ENCODE results near the gene GMDS. TPM values are rescaled to one million over a fixed set of nuclear protein-coding genes. Genes with fewer than 3 reads are reported as not detected.

GMDS gene
- total and polyA plus RNA-seq, 2 of the 8 experiments (the other 6 are each of a cell fraction or from before 2014, with no cell fraction given), result 16.8 to 50.0 TPM

DNA sequence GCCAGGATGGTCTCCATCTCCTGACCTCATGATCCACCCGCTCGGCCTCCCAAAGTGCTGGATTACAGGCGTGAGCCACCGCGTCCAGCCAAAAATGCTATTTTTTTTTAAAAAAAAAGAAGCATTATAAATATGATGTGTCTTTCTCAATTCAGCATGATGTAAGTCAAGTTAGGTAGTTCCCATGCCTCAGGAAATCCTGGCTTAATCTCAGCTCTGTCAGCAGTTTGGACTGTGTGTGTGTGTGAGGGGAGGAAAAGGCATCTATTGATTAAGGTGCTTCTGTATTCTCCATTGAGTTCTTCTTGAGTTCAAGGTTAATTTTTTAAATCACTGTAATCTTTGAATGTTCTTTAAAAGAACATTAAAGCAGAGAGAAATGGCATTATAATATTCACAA lies 51.5 kb downstream of the GMDS start:
- Histone ChIP-seq H3K4ac (replicated peaks; ENCODE audit: insufficient read length, low read depth, low read length) (no peak overlapping the region), H3K36me3 (ENCODE audit: control insufficient read depth in 2 of 4, insufficient read depth in 4 of 4, low read length in 3 of 4) (no peaks in the 10 kb centered on the region), H2AK5ac (ENCODE audit: low read depth, low read length) (no peak overlapping the region), H3K23me2 (ENCODE audit: low read depth, low read length) (no peaks in the 10 kb centered on the region), H4K91ac (replicated peaks; ENCODE audit: insufficient read length, low read length) (no peak overlapping the region), H3K79me1 (ENCODE audit: low read depth, low read length) (peaks cover 5% of the 10 kb centered on the region; the same call in 1 of the 2 replicates), H3K4me2 (ENCODE audit: insufficient read depth in 1 of 2, low read depth in 2 of 2, low read length in 2 of 2) (no peak overlapping the region), H4K5ac (ENCODE audit: insufficient read length, low read depth, low read length) (no peak overlapping the region), H3K23ac (ENCODE audit: insufficient read length) (no peak overlapping the region), H3K9me3 (ENCODE audit: insufficient read depth in 2 of 2, low read depth in 1 of 2, low read length in 1 of 2) (no peaks in the 10 kb centered on the region), H2BK120ac (replicated peaks; ENCODE audit: low read depth, low read length) (no peak overlapping the region), H3K18ac (ENCODE audit: extremely low read depth, low read length) (no peak overlapping the region), H4K20me1 (replicated peaks in 1 of 2; ENCODE audit: control insufficient read depth in 1 of 2, insufficient read depth in 2 of 2, low read length in 2 of 2) (no peaks in the 10 kb centered on the region), H2BK5ac (ENCODE audit: low read depth, low read length) (no peak overlapping the region), H3K9ac (replicated peaks in 1 of 4; ENCODE audit: extremely low read depth in 1 of 4, low read depth in 3 of 4, low read length in 3 of 4) (no peak overlapping the region), H2AFZ (ENCODE audit: low read length) (no peak overlapping the region), H3K27me3 (replicated peaks in 1 of 4; ENCODE audit: control insufficient read depth in 3 of 4, extremely low read depth in 1 of 4, insufficient read depth in 3 of 4, low read length in 3 of 4) (no peaks in the 10 kb centered on the region), H3K4me3 (ENCODE audit: extremely low read depth in 1 of 4, insufficient read depth in 2 of 4, low read depth in 3 of 4, low read length in 4 of 4) (no peak overlapping the region), H2BK15ac (ENCODE audit: low read length) (no peak overlapping the region), H2BK12ac (ENCODE audit: low read depth, low read length) (no peak overlapping the region), H3K14ac (ENCODE audit: insufficient read length) (no peak overlapping the region), H3K27ac (ENCODE audit: low read depth, low read length) (no peak overlapping the region), H3K4me1 (replicated peaks in 1 of 4; ENCODE audit: control insufficient read depth in 3 of 4, insufficient read depth in 4 of 4, low read length in 3 of 4) (peaks cover 0 to 3% (median 0%) of the 10 kb centered on the region in 4 experiments; a peak in 2 of 7 replicates), H3K56ac (replicated peaks; ENCODE audit: insufficient read length, low read depth, low read length) (no peak overlapping the region), H3K79me2 (ENCODE audit: control insufficient read depth in 1 of 2, insufficient read depth in 2 of 2, low read length in 2 of 2) (peaks cover 0 to 4% of the 10 kb centered on the region in 2 experiments; a peak in 2 of 4 replicates), H2BK20ac (ENCODE audit: low read length) (no peak overlapping the region), H4K8ac (ENCODE audit: extremely low read depth, insufficient read depth, low read length) (no peak overlapping the region)
- ChIA-PET CTCF (ENCODE audit: partially characterized antibody) (interaction anchor here (0.9 to 3.1 kb wide), 3 partner anchors 11 to 300 kb away, joined by 3 to 14 read pairs (median 4); no protein-coding TSS in a partner anchor), POLR2A (ENCODE audit: partially characterized antibody) (no interaction called here)
- FAIRE-seq (no peak), DNase-seq (ENCODE audit: low read depth in 1 of 2, low spot score in 2 of 2) (no peak)
- WGBS, 2 experiments (ENCODE audit: extremely low coverage in 1 of 2, insufficient coverage in 1 of 2, insufficient read length in 1 of 2, insufficient replicate concordance in 2 of 2, low coverage in 1 of 2, low lambda C conversion rate in 2 of 2, missing lambda C conversion rate in 1 of 2), result 87% methylated on average over 5 of the region's 5 CpGs; no CpG with 5 or more reads in 1 of the 2 experiments
- TF ChIP-seq HDAC2 (IDR thresholded peaks at IDR 0.05; ENCODE audit: borderline replicate concordance in 1 of 2, low read depth in 2 of 2, low read length in 2 of 2) (no peak), JUND (IDR thresholded peaks at IDR 0.05; ENCODE audit: low read length) (no peak), PHF8 (conservative IDR thresholded peaks at IDR 0.05; ENCODE audit: low read depth, low read length) (no peak)
- TF ChIP-seq, protein P1, sequence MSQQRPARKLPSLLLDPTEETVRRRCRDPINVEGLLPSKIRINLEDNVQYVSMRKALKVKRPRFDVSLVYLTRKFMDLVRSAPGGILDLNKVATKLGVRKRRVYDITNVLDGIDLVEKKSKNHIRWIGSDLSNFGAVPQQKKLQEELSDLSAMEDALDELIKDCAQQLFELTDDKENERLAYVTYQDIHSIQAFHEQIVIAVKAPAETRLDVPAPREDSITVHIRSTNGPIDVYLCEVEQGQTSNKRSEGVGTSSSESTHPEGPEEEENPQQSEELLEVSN (IDR thresholded peaks at IDR 0.05), result no peak
